ENCODE results near the gene MED13L.

DNA sequence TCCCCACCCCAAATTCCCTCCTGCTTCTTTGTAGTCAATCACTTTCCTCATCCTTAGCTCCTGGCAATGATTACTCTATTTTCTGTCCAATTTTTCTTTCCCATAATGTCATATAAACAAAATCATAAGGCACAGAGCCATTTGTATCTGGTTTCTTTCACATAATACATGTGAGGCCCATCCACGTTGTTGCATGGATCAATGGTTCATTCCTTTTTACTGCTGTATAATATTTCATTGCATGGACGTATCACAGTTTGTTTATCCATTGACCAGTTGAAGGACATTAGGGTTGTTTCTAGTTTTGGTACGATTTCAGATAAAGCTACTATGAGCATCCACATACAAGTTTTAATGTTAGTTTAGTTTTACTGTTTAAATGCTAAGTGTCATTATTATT is 13.7 kb upstream of the MED13L start:
- TF ChIP-seq SUZ12 (IDR thresholded peaks at IDR 0.05; ENCODE audit: extremely low read depth, insufficient read depth, insufficient read length) = no peak
- no peak for TF ChIP-seq YY1 (IDR thresholded peaks at IDR 0.05; ENCODE audit: insufficient read depth, insufficient read length)

Measured in NT2/D1 (cell line).